ENCODE results near the gene CCDC134. TPM values are rescaled to one million over a fixed set of nuclear protein-coding genes. Genes with fewer than 3 reads are reported as not detected.

Gene CCDC134
- total and polyA plus RNA-seq, 9 donors: 1.3 to 13.3 (median 8.7) TPM

GRCh38 chr22:41842996-41843970, 42.8 kb downstream of the CCDC134 start:
- Histone ChIP-seq H3K27me3 (no peaks in the 10 kb centered on the region), H3K4me3 (no peak overlapping the region), H3K4me1 (ENCODE audit: insufficient read depth) (peaks cover 5% of the 10 kb centered on the region), H3K27ac (no peak overlapping the region), H3K36me3 (no peaks in the 10 kb centered on the region), H3K9me3 (no peaks in the 10 kb centered on the region)
- WGBS, 3 donors: 89 to 95% (median 93%) methylated on average over 8 of the region's 8 CpGs
- intact Hi-C loops (cut with DNase I): no loop called here
- TF ChIP-seq EP300 (IDR thresholded peaks at IDR 0.05) (no peak), CTCF (IDR thresholded peaks at IDR 0.05) (no peak), POLR2A (IDR thresholded peaks at IDR 0.05) (no peak)
- DNase-seq: no peak

GRCh38 chr22:41844036-41844435, 43.6 kb downstream of the CCDC134 start:
- Histone ChIP-seq H3K9me3 (no peaks in the 10 kb centered on the region), H3K27ac (no peak overlapping the region), H3K4me1 (ENCODE audit: insufficient read depth) (peaks cover 4% of the 10 kb centered on the region), H3K4me3 (no peak overlapping the region), H3K27me3 (no peaks in the 10 kb centered on the region), H3K36me3 (no peaks in the 10 kb centered on the region)
- intact Hi-C loops (cut with DNase I): no loop called here
- no peak for DNase-seq
- TF ChIP-seq CTCF (IDR thresholded peaks at IDR 0.05): no peak
- no peak for TF ChIP-seq POLR2A (IDR thresholded peaks at IDR 0.05)
- no peak for TF ChIP-seq EP300 (IDR thresholded peaks at IDR 0.05)
- WGBS, 3 donors: 58 to 80% (median 67%) methylated on average over 1 of the region's 1 CpG

GRCh38 chr22:41844513-41844912, 44.0 kb downstream of the CCDC134 start:
- no peak for DNase-seq
- Histone ChIP-seq H3K27me3 (no peaks in the 10 kb centered on the region), H3K27ac (no peak overlapping the region), H3K36me3 (no peaks in the 10 kb centered on the region), H3K4me1 (ENCODE audit: insufficient read depth) (peaks cover 4% of the 10 kb centered on the region), H3K4me3 (no peak overlapping the region), H3K9me3 (no peaks in the 10 kb centered on the region)
- intact Hi-C loops (cut with DNase I): no loop called here
- TF ChIP-seq POLR2A (IDR thresholded peaks at IDR 0.05) (no peak), CTCF (IDR thresholded peaks at IDR 0.05) (no peak), EP300 (IDR thresholded peaks at IDR 0.05) (no peak)
- 57 to 71% (median 70%) methylated on average over 3 of the region's 3 CpGs for WGBS, 3 donors

GRCh38 chr22:41845380-41846267, 45.1 kb downstream of the CCDC134 start:
- H3K4me3 ChIP-seq: no peak overlapping the region
- H3K4me1 ChIP-seq (ENCODE audit: insufficient read depth): peaks cover 4% of the 10 kb centered on the region
- WGBS, 3 donors: 43 to 65% (median 59%) methylated on average over 4 of the region's 4 CpGs
- no peaks in the 10 kb centered on the region for H3K36me3 ChIP-seq
- no peak for DNase-seq
- intact Hi-C loops (cut with DNase I): no loop called here
- no peaks in the 10 kb centered on the region for H3K27me3 ChIP-seq
- TF ChIP-seq CTCF (IDR thresholded peaks at IDR 0.05) (no peak), EP300 (IDR thresholded peaks at IDR 0.05) (no peak), POLR2A (IDR thresholded peaks at IDR 0.05) (no peak)
- H3K9me3 ChIP-seq: no peaks in the 10 kb centered on the region
- no peak overlapping the region for H3K27ac ChIP-seq

All from ovary (tissue), 9 donors.